IPS DF 4.7 (cell line): ENCODE data around the gene TXN2.
"Not testable (repeated sequence)": the region's sequence is repeated elsewhere in the genome, so short reads cannot be mapped to it uniquely, and the experiment has no call there.

Experiments used
- DNase-seq: peaks from one replicate; pipeline ENCODE4 v3.0.0-alpha.2; 2013; ENCODE audit warnings: low spot score; ENCODE audit errors: extremely low read depth

Gene TXN2, protein sequence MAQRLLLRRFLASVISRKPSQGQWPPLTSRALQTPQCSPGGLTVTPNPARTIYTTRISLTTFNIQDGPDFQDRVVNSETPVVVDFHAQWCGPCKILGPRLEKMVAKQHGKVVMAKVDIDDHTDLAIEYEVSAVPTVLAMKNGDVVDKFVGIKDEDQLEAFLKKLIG

DNA sequence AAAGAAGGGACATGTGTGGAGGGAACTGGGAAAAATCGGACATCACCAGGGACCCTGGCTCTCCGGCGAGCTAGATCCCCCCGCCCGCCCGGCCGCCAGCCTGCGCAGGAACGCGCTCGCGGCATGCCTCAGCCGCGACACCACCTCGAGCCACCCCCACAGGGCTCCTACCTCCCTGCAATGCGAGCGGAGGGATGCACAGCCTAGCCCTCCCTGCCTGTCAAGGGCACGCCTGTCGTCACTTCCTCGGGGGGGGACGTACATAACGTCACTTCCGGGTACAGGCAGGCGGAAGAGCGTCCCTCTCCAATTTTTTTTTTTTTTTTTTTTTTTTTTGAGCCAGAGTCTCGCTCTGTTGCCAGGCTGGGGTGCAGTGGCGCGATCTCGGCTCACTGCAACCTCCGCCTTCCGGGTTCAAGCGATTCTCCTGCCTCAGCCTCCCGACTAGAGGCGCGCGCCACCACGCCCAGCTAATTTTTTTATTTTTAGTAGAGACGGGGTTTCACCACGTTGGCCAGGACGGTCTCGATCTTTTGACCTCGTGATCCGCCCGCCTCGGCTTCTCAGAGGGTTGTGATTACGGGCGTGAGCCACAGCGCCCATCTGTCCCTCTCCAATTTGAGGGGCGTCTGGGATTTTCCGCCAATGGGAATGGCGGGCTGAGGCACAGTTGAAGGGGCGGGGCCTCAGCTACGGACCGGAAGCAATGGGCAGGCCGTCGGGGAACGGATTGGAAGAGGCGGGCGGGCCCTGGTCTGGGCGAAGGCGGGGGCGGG lies at the start of gene TXN2:
Gene TXN2, minus strand, starts transcription at position 248 of the 776 bp plus-strand sequence. CDS start 803 bp downstream, outside the sequence.
- DNase-seq: no peak

DNA sequence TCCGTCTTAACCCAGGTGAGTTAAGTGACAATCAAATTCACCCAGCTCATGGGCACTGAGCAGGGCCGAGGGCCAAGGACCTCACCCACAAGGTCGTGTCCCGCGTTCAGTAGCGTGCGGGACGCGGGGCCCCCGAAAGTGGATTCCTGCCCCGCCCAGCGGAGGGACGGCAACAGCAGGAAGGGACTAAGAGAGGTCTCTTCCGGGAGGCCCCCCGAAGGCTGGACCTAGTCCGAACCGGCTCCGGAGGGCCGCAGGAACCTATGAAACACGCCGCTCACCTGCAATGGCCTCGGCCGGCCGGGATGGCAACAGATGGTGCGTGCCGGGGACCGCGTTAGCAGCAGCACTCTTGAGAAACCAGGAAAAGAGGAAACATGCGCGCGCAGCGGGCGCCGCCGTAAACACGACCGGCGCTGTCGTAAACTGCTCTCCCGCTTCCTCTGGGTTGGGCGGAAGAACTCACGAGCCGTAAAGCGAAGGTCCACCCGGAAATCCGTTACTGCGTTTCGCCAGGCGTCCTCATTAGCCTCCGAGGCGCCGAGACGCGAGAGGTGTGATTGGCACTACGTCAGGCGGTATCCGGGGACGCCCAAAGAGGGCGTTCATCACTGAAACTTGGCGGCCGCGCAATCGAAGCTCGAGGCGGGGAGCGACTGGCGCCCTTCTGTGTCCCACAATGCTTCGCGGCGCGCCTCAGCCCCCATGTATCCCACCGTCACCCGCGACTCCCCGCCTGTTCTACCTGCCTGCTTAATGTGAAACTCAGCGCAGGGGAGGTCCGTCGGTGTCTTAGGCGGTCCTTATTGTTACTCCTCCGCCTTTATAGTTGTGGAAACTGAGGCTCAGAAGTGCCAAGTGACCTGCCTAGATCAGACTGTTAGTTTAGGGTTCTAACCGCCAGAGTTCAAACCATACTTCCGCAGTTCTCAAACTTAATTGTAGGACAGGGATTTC lies 47.6 kb upstream of the TXN2 start, which contains the start of gene EIF3D:
Gene EIF3D, minus strand, starts transcription at position 372 of the 957 bp plus-strand sequence. CDS start 3,045 bp downstream, outside the sequence.
- peak; percentile 100 for DNase-seq

GRCh38 chr22:36528341-36528740 lies 46.9 kb upstream of the TXN2 start:
- no peak for DNase-seq

GRCh38 chr22:36522662-36523061 lies 41.2 kb upstream of the TXN2 start:
- no peak for DNase-seq

DNA sequence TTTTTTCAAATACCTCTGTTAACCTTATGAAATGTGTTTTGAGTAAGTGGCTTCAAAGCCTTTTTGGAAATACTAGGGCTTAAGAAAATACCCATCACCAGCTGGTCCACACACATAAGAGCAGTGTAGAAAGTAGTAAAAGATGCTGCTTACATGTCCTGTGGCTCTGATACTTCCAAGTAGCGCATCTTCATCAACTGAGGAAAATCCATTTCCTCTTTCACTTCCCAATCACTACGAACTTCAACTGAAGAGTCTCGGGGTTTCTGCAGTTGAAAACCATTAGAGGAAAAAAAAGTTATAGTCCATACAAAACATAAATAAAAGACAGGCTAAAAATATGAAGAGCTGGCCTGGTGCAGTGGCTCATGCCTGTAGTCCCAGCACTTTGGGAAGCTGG lies 39.0 kb upstream of the TXN2 start:
- DNase-seq: no peak

GRCh38 chr22:36519906-36520305 lies 38.5 kb upstream of the TXN2 start:
- DNase-seq: not testable (repeated sequence)

- no peak for DNase-seq
Measured at GRCh38 chr22:36514766-36515165, 33.3 kb upstream of the TXN2 start.

DNA sequence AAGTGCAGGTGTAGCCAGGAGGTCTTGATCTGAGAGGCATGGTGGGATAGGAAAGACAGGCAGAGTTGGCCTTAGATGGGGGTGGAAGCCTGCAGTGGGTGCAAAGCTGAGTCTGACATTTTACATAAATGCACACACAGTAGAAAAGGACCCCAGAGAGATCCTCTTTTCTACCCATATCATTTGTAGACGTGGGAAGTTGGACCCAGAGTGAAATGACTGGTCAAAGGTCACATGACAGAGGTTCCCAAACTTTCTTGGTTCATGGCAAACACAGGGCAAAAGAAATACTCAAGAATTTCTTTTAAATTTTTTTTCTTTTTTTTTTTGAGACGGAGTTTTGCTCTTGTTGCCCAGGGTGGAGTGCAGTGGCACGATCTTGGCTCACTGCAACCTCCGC lies 31.6 kb upstream of the TXN2 start:
- no peak for DNase-seq

DNA sequence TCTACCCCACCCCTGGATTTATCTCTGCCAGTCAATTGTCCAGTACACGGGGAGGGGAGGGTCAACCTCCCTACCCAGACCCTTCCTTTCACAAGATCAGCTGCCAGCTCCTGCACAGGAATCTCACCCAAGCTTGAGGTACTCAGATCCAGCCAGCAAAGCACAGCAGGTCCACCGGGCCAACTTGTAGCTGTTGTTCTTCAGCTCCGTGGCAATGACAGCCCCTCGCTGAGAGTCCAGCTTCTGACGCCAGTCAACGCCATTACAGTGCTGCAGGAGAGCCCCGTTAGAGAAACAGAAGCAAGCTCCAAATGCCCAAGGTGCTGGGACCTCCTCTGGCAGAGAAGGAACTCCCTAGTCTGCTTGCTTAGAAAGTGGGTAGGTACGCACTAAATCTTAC lies 30.9 kb upstream of the TXN2 start:
- no peak for DNase-seq

DNA sequence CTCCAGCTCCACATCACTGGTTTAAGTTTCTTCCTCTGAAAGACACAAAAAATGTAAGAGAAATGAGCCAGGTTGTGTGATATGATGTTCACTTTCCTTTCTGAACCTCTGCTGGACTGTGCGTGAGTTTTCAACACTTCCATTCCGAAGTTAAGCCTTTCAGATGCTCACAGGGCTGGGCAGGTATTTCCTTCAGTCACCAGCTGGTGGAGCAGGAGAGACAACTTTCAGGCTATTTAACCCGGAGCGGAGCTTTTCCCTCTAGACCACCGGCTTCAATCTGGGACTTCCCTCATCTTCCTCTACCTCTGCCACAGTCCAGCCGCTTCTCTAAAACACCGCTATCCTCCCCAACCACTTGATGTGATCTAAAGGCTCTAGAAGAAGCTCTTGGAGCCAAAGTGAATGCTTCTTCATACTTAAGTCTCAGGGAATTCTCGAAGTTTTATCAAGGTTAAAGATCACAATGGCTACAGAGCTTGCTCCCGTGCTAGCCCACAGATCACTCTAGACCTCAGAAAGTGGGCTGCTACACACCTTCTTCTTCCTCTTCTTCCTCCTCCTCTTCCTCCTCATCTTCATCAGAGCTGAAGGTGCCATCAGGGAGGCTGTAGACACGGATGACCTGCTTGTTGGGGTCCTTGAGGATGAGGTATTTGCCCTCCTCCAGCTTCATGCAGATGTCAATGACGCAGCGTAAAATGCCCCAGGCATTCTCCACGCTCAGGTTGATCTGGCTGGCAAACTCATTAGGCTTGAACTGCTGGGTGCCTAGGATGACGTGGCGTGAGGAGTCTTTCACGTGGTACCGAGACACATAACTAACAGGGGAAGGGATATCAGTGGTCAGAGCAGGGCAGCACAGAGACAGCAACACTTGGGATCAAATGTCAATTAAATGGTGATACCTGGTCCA lies 29.8 kb upstream of the TXN2 start:
- no peak for DNase-seq

GRCh38 chr22:36510384-36510783 lies 28.9 kb upstream of the TXN2 start:
- DNase-seq: no peak

GRCh38 chr22:36507518-36508010 lies 26.1 kb upstream of the TXN2 start:
- DNase-seq: no peak

- no peak for DNase-seq
Measured at GRCh38 chr22:36506637-36507517, 25.4 kb upstream of the TXN2 start, which contains the start of gene FOXRED2. Gene FOXRED2, minus strand, starts transcription at chr22:36507040. Its CDS starts 618 bp downstream, at chr22:36506422.

DNA sequence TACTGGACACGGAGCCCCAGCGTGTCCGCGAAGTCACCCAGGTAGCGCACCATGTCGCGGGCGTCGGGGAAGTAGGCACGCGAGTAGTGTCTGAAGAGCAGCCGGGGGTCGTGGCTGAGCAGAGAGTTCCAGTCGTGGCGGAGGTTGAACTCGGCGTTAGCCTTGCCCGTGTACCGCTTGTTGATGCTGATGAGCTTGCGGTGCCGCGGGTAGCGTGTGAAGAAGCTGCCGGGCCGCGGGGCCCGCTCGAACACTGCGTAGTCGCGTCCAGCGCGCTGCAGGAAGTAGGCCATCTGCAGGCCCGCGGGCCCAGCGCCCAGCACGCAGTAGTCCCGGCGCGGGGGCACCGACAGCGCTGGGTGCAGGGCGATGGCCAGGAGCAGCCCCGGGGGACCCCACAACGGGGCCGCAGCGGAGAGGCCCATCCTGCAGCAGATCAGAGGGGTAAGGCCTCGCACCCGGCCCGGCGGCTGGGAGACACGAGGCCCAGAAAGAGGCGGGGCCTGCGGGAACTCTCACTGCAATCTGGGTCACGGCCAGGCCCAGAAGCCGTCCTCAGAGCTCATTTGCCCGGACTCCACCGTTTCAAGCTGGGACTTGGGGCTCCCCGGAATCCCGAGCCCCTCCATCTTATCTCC lies 24.7 kb upstream of the TXN2 start:
- DNase-seq: no peak

- DNase-seq: no peak
Measured at GRCh38 chr22:36497910-36498665, 16.6 kb upstream of the TXN2 start.

- DNase-seq: no peak
Measured at GRCh38 chr22:36493690-36494110, 12.3 kb upstream of the TXN2 start.

- DNase-seq: no peak
Measured at GRCh38 chr22:36492109-36492508, 10.7 kb upstream of the TXN2 start.

- no peak for DNase-seq
Measured at GRCh38 chr22:36491155-36491554, 9.7 kb upstream of the TXN2 start.
